Tibial nerve (tissue), 3 donors: ENCODE results near the gene TMEM31.

Source experiments
- CTCF ChIP-seq, 5 experiments: fragments of 200-600 bp in 3 of 5; fragments of 450-650 bp in 2 of 5; sonication (generic) in 3 of 5; IDR thresholded peaks; one replicate each; pipeline ENCODE4 v1.5.1; 2016 to 2019; ENCODE audit warnings: antibody characterized with exemption in 5 of 5, mild to moderate bottlenecking in 3 of 5, moderate library complexity in 2 of 5
- POLR2A ChIP-seq, 2 donors: fragments of 450-650 bp; IDR thresholded peaks; one replicate each; pipeline ENCODE4 v1.6.1; 2017; ENCODE audit warnings: antibody characterized with exemption in 2 of 2, mild to moderate bottlenecking in 2 of 2, moderate library complexity in 2 of 2

- TF ChIP-seq CTCF (IDR thresholded peaks at IDR 0.05) (no peak), POLR2A (IDR thresholded peaks at IDR 0.05) (no peak)
These were observed 19.6 kb downstream of the TMEM31 start for GRCh38 chrX:103730147-103730795.
